Liver (tissue), 3 donors: ENCODE measurements around the gene BHMT2.

Experiments used
- CTCF ChIP-seq: fragments of 150-350 bp; IDR thresholded peaks from 2 replicates; pipeline ENCODE4 v1.5.1; 2017; ENCODE audit warnings: improper control_type of control experiment, low read depth, low read length; ENCODE audit not compliant: missing input control
- EGR1 ChIP-seq, 2 donors: IDR thresholded peaks; 2 replicates each; pipeline ENCODE4 v1.6.1; 2016 to 2018; ENCODE audit warnings: antibody characterized with exemption in 2 of 2, low read depth in 2 of 2
- FOXA1 ChIP-seq: IDR thresholded peaks from 2 replicates; pipeline ENCODE4 v1.6.1; 2016; ENCODE audit warnings: antibody characterized with exemption
- GABPA ChIP-seq, 2 donors: IDR thresholded peaks in 1 of 2; conservative IDR thresholded peaks in 1 of 2; 2 replicates each; pipeline ENCODE4 v1.6.1; 2016; ENCODE audit warnings: antibody characterized with exemption in 2 of 2, mild to moderate bottlenecking in 1 of 2, moderate library complexity in 1 of 2
- HNF4A ChIP-seq, 2 donors: conservative IDR thresholded peaks; 2 replicates each; pipeline ENCODE4 v1.6.1; 2016; ENCODE audit warnings: antibody characterized with exemption in 2 of 2, mild to moderate bottlenecking in 2 of 2
- JUND ChIP-seq, 2 donors: IDR thresholded peaks; 2 replicates each; pipeline ENCODE4 v1.6.1; 2016; ENCODE audit warnings: antibody characterized with exemption in 2 of 2
- MAX ChIP-seq: IDR thresholded peaks from 2 replicates; pipeline ENCODE4 v1.6.1; 2016; ENCODE audit warnings: antibody characterized with exemption
- RAD21 ChIP-seq, 2 donors: IDR thresholded peaks; 2 replicates each; pipeline ENCODE4 v1.6.1; 2016; ENCODE audit warnings: antibody characterized with exemption in 2 of 2, mild to moderate bottlenecking in 2 of 2
- RXRA ChIP-seq, 2 donors: IDR thresholded peaks; 2 replicates each; pipeline ENCODE4 v1.6.1; 2017 to 2018; ENCODE audit warnings: antibody characterized with exemption in 2 of 2, mild to moderate bottlenecking in 1 of 2
- SP1 ChIP-seq: IDR thresholded peaks from 2 replicates; pipeline ENCODE4 v1.6.1; 2018; ENCODE audit warnings: antibody characterized with exemption, mild to moderate bottlenecking
- TAF1 ChIP-seq: conservative IDR thresholded peaks from 2 replicates; pipeline ENCODE4 v1.6.1; 2016; ENCODE audit warnings: antibody characterized with exemption, mild to moderate bottlenecking
- YY1 ChIP-seq: IDR thresholded peaks from 2 replicates; pipeline ENCODE4 v1.6.1; 2016; ENCODE audit warnings: antibody characterized with exemption, mild to moderate bottlenecking
- TF ChIP-seq, protein P1 (sequence below): IDR thresholded peaks from 2 replicates; pipeline ENCODE4 v1.6.1; 2016; ENCODE audit warnings: antibody characterized with exemption
- TF ChIP-seq, protein P2 (sequence below): IDR thresholded peaks from 2 replicates; pipeline ENCODE4 v1.6.1; 2016; ENCODE audit warnings: antibody characterized with exemption
- donor health status: healthy.
- donor health status: healthy.

GRCh38 chr5:79023947-79024346 is 45.6 kb upstream of the BHMT2 start:
- TF ChIP-seq HNF4A (conservative IDR thresholded peaks at IDR 0.05), result peak; percentile 5 to 55
- no peak for TF ChIP-seq CTCF
- TF ChIP-seq JUND (IDR thresholded peaks at IDR 0.05), result no peak
- TF ChIP-seq SP1, result no peak
- TF ChIP-seq EGR1 (IDR thresholded peaks at IDR 0.05; ENCODE audit: low read depth in 2 of 2), result no peak
- TF ChIP-seq, protein P1, sequence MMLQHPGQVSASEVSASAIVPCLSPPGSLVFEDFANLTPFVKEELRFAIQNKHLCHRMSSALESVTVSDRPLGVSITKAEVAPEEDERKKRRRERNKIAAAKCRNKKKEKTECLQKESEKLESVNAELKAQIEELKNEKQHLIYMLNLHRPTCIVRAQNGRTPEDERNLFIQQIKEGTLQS, result no peak
- TF ChIP-seq RAD21 (IDR thresholded peaks at IDR 0.05), result no peak
- TF ChIP-seq, protein P2, sequence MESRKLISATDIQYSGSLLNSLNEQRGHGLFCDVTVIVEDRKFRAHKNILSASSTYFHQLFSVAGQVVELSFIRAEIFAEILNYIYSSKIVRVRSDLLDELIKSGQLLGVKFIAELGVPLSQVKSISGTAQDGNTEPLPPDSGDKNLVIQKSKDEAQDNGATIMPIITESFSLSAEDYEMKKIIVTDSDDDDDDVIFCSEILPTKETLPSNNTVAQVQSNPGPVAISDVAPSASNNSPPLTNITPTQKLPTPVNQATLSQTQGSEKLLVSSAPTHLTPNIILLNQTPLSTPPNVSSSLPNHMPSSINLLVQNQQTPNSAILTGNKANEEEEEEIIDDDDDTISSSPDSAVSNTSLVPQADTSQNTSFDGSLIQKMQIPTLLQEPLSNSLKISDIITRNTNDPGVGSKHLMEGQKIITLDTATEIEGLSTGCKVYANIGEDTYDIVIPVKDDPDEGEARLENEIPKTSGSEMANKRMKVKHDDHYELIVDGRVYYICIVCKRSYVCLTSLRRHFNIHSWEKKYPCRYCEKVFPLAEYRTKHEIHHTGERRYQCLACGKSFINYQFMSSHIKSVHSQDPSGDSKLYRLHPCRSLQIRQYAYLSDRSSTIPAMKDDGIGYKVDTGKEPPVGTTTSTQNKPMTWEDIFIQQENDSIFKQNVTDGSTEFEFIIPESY, result peak; percentile 23
- no peak for TF ChIP-seq MAX
- peak; percentile 17 to 65 for TF ChIP-seq RXRA (IDR thresholded peaks at IDR 0.05)
- TF ChIP-seq TAF1, result no peak
- peak; percentile 33 for TF ChIP-seq YY1
- TF ChIP-seq GABPA (IDR thresholded peaks at IDR 0.05 in 1 of 2, conservative IDR thresholded peaks at IDR 0.05 in 1 of 2), result no peak
- no peak for TF ChIP-seq FOXA1
